ENCODE results near the gene EPHB1.

EPHB1 gene

DNA sequence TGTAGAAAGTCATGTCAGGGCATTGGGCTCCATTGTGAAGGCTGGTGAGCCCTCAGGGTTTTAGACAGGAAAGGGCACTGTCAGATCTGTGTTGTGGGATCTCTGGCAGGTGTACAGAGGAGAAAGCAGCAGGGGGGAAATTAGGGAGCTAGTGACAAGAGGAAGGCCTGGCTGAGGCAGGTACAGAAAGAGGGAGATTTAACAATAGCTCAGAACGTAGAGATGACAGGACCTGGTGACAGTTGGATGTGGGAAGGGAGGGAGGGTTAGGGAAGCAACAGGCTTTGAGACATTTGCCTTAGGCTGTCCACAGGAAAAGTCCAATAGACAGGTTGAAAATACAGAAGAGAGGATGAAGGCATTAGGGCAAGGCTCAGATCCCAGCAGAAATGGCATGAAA, 288.1 kb downstream of the EPHB1 start:
- Histone ChIP-seq H3K4me1 (ENCODE audit: insufficient read depth, poor library complexity, severe bottlenecking) (no peaks in the 10 kb centered on the region), H3K27ac (ENCODE audit: poor library complexity, severe bottlenecking) (no peak overlapping the region), H3K4me3 (ENCODE audit: severe bottlenecking) (no peak overlapping the region), H3K27me3 (ENCODE audit: insufficient read depth, poor library complexity, severe bottlenecking) (no peaks in the 10 kb centered on the region), H3K9me3 (ENCODE audit: severe bottlenecking) (no peaks in the 10 kb centered on the region), H3K36me3 (ENCODE audit: low read depth) (no peaks in the 10 kb centered on the region)
- DNase-seq (ENCODE audit: low spot score) (no peak), ATAC-seq (ENCODE audit: low read depth) (no peak)
- TF ChIP-seq, protein P1, sequence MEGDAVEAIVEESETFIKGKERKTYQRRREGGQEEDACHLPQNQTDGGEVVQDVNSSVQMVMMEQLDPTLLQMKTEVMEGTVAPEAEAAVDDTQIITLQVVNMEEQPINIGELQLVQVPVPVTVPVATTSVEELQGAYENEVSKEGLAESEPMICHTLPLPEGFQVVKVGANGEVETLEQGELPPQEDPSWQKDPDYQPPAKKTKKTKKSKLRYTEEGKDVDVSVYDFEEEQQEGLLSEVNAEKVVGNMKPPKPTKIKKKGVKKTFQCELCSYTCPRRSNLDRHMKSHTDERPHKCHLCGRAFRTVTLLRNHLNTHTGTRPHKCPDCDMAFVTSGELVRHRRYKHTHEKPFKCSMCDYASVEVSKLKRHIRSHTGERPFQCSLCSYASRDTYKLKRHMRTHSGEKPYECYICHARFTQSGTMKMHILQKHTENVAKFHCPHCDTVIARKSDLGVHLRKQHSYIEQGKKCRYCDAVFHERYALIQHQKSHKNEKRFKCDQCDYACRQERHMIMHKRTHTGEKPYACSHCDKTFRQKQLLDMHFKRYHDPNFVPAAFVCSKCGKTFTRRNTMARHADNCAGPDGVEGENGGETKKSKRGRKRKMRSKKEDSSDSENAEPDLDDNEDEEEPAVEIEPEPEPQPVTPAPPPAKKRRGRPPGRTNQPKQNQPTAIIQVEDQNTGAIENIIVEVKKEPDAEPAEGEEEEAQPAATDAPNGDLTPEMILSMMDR (IDR thresholded peaks at IDR 0.05; ENCODE audit: poor library complexity, severe bottlenecking) = no peak

GRCh38 chr3:135083756-135084155, 288.7 kb downstream of the EPHB1 start:
- Histone ChIP-seq H3K4me3 (ENCODE audit: severe bottlenecking) (no peak overlapping the region), H3K36me3 (ENCODE audit: low read depth) (no peaks in the 10 kb centered on the region), H3K27me3 (ENCODE audit: insufficient read depth, poor library complexity, severe bottlenecking) (no peaks in the 10 kb centered on the region), H3K4me1 (ENCODE audit: insufficient read depth, poor library complexity, severe bottlenecking) (no peaks in the 10 kb centered on the region), H3K27ac (ENCODE audit: poor library complexity, severe bottlenecking) (no peak overlapping the region), H3K9me3 (ENCODE audit: severe bottlenecking) (no peaks in the 10 kb centered on the region)
- no peak for ATAC-seq (ENCODE audit: low read depth)
- DNase-seq (ENCODE audit: low spot score) = no peak
- TF ChIP-seq, protein P1 (IDR thresholded peaks at IDR 0.05; ENCODE audit: poor library complexity, severe bottlenecking) = no peak

DNA sequence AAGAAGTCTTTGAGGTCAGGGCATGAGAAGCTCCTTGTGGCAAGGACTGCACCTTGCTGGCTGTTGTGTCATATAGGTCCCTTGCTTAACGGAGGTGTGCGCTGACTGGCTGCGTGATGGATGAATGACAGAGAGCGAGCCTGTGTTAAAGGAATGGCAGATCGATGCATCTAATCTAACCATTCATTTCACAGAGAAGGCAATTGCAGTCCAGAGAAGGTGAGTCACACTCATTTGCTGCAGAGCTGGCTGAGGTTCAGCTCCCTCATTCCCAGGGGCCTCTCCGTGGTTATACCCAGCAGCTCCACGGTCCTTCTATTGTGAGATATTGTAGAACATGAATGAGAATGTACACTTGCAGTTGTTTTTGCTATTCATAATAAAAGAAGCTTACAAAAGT, 289.3 kb downstream of the EPHB1 start:
- no peak for ATAC-seq (ENCODE audit: low read depth)
- no peak for DNase-seq (ENCODE audit: low spot score)
- TF ChIP-seq, protein P1 (IDR thresholded peaks at IDR 0.05; ENCODE audit: poor library complexity, severe bottlenecking) = no peak

DNA sequence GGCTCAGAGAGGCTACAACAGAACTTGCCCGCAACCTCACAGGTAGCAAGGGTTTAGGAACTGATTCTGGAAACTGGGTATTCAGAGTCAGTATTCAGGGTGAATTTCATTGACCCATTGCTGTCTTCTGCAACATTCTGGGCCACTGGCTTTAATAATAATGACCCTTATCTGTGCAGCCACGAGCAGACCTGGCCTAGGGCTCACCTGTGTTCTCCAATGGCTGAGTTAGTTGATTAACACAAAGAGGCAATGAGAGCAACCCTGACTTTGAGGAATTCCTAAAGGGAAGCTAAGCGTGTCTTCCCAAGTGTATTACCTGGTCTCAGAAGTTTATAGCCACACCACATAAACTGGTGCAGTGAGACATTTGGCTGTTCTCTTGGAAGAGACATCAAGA, 289.9 kb downstream of the EPHB1 start:
- Histone ChIP-seq H3K4me1 (ENCODE audit: insufficient read depth, poor library complexity, severe bottlenecking) (no peaks in the 10 kb centered on the region), H3K36me3 (ENCODE audit: low read depth) (no peaks in the 10 kb centered on the region), H3K27me3 (ENCODE audit: insufficient read depth, poor library complexity, severe bottlenecking) (no peaks in the 10 kb centered on the region), H3K27ac (ENCODE audit: poor library complexity, severe bottlenecking) (no peak overlapping the region), H3K4me3 (ENCODE audit: severe bottlenecking) (no peak overlapping the region), H3K9me3 (ENCODE audit: severe bottlenecking) (no peaks in the 10 kb centered on the region)
- ATAC-seq (ENCODE audit: low read depth) (no peak), DNase-seq (ENCODE audit: low spot score) (no peak)
- TF ChIP-seq, protein P1 (IDR thresholded peaks at IDR 0.05; ENCODE audit: poor library complexity, severe bottlenecking) = no peak

More for the DNA sequence above, 289.3 kb downstream of the EPHB1 start:
- H3K9me3 ChIP-seq (ENCODE audit: severe bottlenecking) = no peaks in the 10 kb centered on the region
- H3K36me3 ChIP-seq (ENCODE audit: low read depth) = no peaks in the 10 kb centered on the region
- no peak overlapping the region for H3K27ac ChIP-seq (ENCODE audit: poor library complexity, severe bottlenecking)
- no peaks in the 10 kb centered on the region for H3K27me3 ChIP-seq (ENCODE audit: insufficient read depth, poor library complexity, severe bottlenecking)
- H3K4me3 ChIP-seq (ENCODE audit: severe bottlenecking) = no peak overlapping the region
- no peaks in the 10 kb centered on the region for H3K4me1 ChIP-seq (ENCODE audit: insufficient read depth, poor library complexity, severe bottlenecking)

- H3K4me1 ChIP-seq (ENCODE audit: insufficient read depth, poor library complexity, severe bottlenecking) = no peaks in the 10 kb centered on the region
- TF ChIP-seq, protein P1 (IDR thresholded peaks at IDR 0.05; ENCODE audit: poor library complexity, severe bottlenecking) = no peak
- no peak for ATAC-seq (ENCODE audit: low read depth)
- DNase-seq (ENCODE audit: low spot score) = no peak
- no peaks in the 10 kb centered on the region for H3K27me3 ChIP-seq (ENCODE audit: insufficient read depth, poor library complexity, severe bottlenecking)
- no peaks in the 10 kb centered on the region for H3K9me3 ChIP-seq (ENCODE audit: severe bottlenecking)
- no peak overlapping the region for H3K4me3 ChIP-seq (ENCODE audit: severe bottlenecking)
- H3K27ac ChIP-seq (ENCODE audit: poor library complexity, severe bottlenecking) = no peak overlapping the region
- no peaks in the 10 kb centered on the region for H3K36me3 ChIP-seq (ENCODE audit: low read depth)
Measured at GRCh38 chr3:135085652-135086436, 290.8 kb downstream of the EPHB1 start.
